Ascending aorta (tissue), 2 donors: Measurements from ENCODE around the gene PDGFRA. TPM values are rescaled to one million over a fixed set of nuclear protein-coding genes. Genes with fewer than 3 reads are reported as not detected.
"Not testable (repeated sequence)": the region's sequence is repeated elsewhere in the genome, so short reads cannot be mapped to it uniquely, and the experiment has no call there.

Source experiments
- DNase-seq, 2 donors: peaks; one replicate each; pipeline ENCODE4 v3.0.0-alpha.2; 2019; ENCODE audit warnings: low spot score in 2 of 2
- H3K27ac ChIP-seq, 2 donors: fragments of 200-600 bp; sonication (generic); one replicate each; pipeline ENCODE4 v1.5.1; 2016 to 2017; ENCODE audit warnings: mild to moderate bottlenecking in 1 of 2
- H3K27me3 ChIP-seq: fragments of 200-600 bp; sonication (generic); one replicate; pipeline ENCODE4 v1.5.1; 2017
- H3K36me3 ChIP-seq, 2 donors: fragments of 200-600 bp; sonication (generic); one replicate each; pipeline ENCODE4 v1.5.1; 2016
- H3K4me1 ChIP-seq, 2 donors: fragments of 200-600 bp; sonication (generic); one replicate each; pipeline ENCODE4 v1.5.1; 2016 to 2017; ENCODE audit warnings: mild to moderate bottlenecking in 1 of 2
- H3K4me3 ChIP-seq, 2 donors: fragments of 200-600 bp; sonication (generic); one replicate each; pipeline ENCODE4 v1.5.1; 2016 to 2017; ENCODE audit warnings: mild to moderate bottlenecking in 1 of 2
- H3K9me3 ChIP-seq, 2 donors: fragments of 200-600 bp; sonication (generic); one replicate each; pipeline ENCODE4 v1.5.1; 2016
- CTCF ChIP-seq, 3 experiments: fragments of 200-600 bp in 2 of 3; fragments of 450-650 bp in 1 of 3; sonication (generic) in 2 of 3; IDR thresholded peaks; one replicate each; pipeline ENCODE4 v1.5.1; 2016 to 2019; ENCODE audit warnings: antibody characterized with exemption in 3 of 3, mild to moderate bottlenecking in 1 of 3, moderate library complexity in 1 of 3
- intact Hi-C: fragments of 100-400 bp; cut with DNase I; formaldehyde crosslinking; loops from one replicate; pipeline ENCODE4 v1.15.1; 2023
- total RNA-seq: library from RNA; depleted of rRNA; stranded (reverse); fragments of >200 nt; gene quantifications from one replicate; pipeline ENCODE4 v1.1.0, GENCODE V29; 2016

Gene PDGFRA
- total RNA-seq, 1 donor from 2014 or later, result 58.3 TPM

GRCh38 chr4:54320826-54321685 lies 92.0 kb downstream of the PDGFRA start:
- Histone ChIP-seq H3K4me3 (no peak overlapping the region), H3K36me3 (no peaks in the 10 kb centered on the region), H3K27ac (no peak overlapping the region), H3K9me3 (no peaks in the 10 kb centered on the region), H3K4me1 (no peaks in the 10 kb centered on the region), H3K27me3 (no peaks in the 10 kb centered on the region)
- intact Hi-C loops, result loop anchor here (5.0 kb wide), 1 partner anchor 521 kb away; no protein-coding TSS in a partner anchor
- DNase-seq, result no peak
- TF ChIP-seq CTCF (IDR thresholded peaks at IDR 0.05), result no peak

GRCh38 chr4:54322818-54323417 lies 93.8 kb downstream of the PDGFRA start:
- Histone ChIP-seq H3K4me3 (no peak overlapping the region), H3K36me3 (no peaks in the 10 kb centered on the region), H3K9me3 (no peaks in the 10 kb centered on the region), H3K4me1 (no peaks in the 10 kb centered on the region), H3K27me3 (no peaks in the 10 kb centered on the region), H3K27ac (no peak overlapping the region)
- DNase-seq, result peak in 1 of 2 donors; percentile 71
- peak; percentile 35 to 72 (median 53) for TF ChIP-seq CTCF (IDR thresholded peaks at IDR 0.05)
- intact Hi-C loops, result loop anchor here (1.0 to 5.0 kb wide), 3 partner anchors 116 to 638 kb away; no protein-coding TSS in a partner anchor

- TF ChIP-seq CTCF (IDR thresholded peaks at IDR 0.05), result no peak
- intact Hi-C loops, result loop anchor here (5.0 kb wide), 1 partner anchor 101 kb away; no protein-coding TSS in a partner anchor
- Histone ChIP-seq H3K27me3 (no peaks in the 10 kb centered on the region), H3K9me3 (no peaks in the 10 kb centered on the region), H3K36me3 (no peaks in the 10 kb centered on the region), H3K4me1 (no peaks in the 10 kb centered on the region), H3K4me3 (no peak overlapping the region), H3K27ac (no peak overlapping the region)
- DNase-seq, result no peak
Measured at GRCh38 chr4:54330896-54331295, 101.8 kb downstream of the PDGFRA start.

GRCh38 chr4:54332542-54332941 lies 103.4 kb downstream of the PDGFRA start:
- Histone ChIP-seq H3K36me3 (no peaks in the 10 kb centered on the region), H3K27ac (no peak overlapping the region), H3K4me1 (no peaks in the 10 kb centered on the region), H3K9me3 (no peaks in the 10 kb centered on the region), H3K4me3 (no peak overlapping the region), H3K27me3 (no peaks in the 10 kb centered on the region)
- intact Hi-C loops, result loop anchor here (5.0 kb wide), 1 partner anchor 100 kb away; no protein-coding TSS in a partner anchor
- TF ChIP-seq CTCF (IDR thresholded peaks at IDR 0.05), result no peak
- no peak for DNase-seq

GRCh38 chr4:54333657-54334056 lies 104.6 kb downstream of the PDGFRA start:
- Histone ChIP-seq H3K9me3 (no peaks in the 10 kb centered on the region), H3K27ac (no peak overlapping the region), H3K27me3 (no peaks in the 10 kb centered on the region), H3K36me3 (no peaks in the 10 kb centered on the region), H3K4me1 (no peaks in the 10 kb centered on the region), H3K4me3 (no peak overlapping the region)
- no peak for DNase-seq
- intact Hi-C loops, result loop anchor here (5.0 kb wide), 1 partner anchor 99 kb away; no protein-coding TSS in a partner anchor
- TF ChIP-seq CTCF (IDR thresholded peaks at IDR 0.05), result no peak

- not testable (repeated sequence) for DNase-seq, H3K27ac ChIP-seq, H3K4me3 ChIP-seq, H3K4me1 ChIP-seq, H3K36me3 ChIP-seq, H3K9me3 ChIP-seq, H3K27me3 ChIP-seq
- intact Hi-C loops, result loop anchor here (5.0 kb wide), 1 partner anchor 98 kb away; no protein-coding TSS in a partner anchor
Measured at GRCh38 chr4:54334769-54335168, 105.7 kb downstream of the PDGFRA start.
